Caco-2 (cell line): ENCODE data around the gene ACOT11. TPM values are rescaled to one million over a fixed set of nuclear protein-coding genes. Genes with fewer than 3 reads are reported as not detected.
"Not testable (repeated sequence)": the region's sequence is repeated elsewhere in the genome, so short reads cannot be mapped to it uniquely, and the experiment has no call there.

Experiments used
- BruUV-seq: library from RNA; stranded (reverse); fragments of 400-500 nt; replicated peaks from 2 replicates; lab custom pipeline; 2021; lab: Mats Ljungman, UMichigan
- CTCF ChIA-PET: fragments of 300-600 bp; sonication (Branson Sonifier 250); formaldehyde crosslinking; loops from one replicate; lab custom pipeline; 2022; ENCODE audit warnings: antibody characterized with exemption; lab: Charles Lee
- POLR2A ChIA-PET: fragments of 300-600 bp; sonication (Branson Sonifier 250); formaldehyde crosslinking; loops from one replicate; lab custom pipeline; 2022; ENCODE audit warnings: antibody characterized with exemption; lab: Charles Lee
- DNase-seq, 2 experiments: peaks; one replicate each; pipeline versions ENCODE4 v3.0.0 to v3.0.0-alpha.2; 2020 to 2022
- H3K27me3 ChIP-seq: replicated peaks from 2 replicates; pipeline ENCODE4 v1.6.0; 2011; ENCODE audit warnings: low read length; ENCODE audit not compliant: control insufficient read depth, insufficient read depth
- H3K36me3 ChIP-seq: 2 replicates; pipeline ENCODE4 v1.5.1; 2011; ENCODE audit warnings: low read length; ENCODE audit not compliant: control insufficient read depth, insufficient read depth
- H3K4me1 ChIP-seq: fragments of 250-450 bp; sonication (Bioruptor Pico); 2 replicates; pipeline ENCODE4 v1.5.1; 2020; ENCODE audit warnings: mild to moderate bottlenecking
- H3K4me3 ChIP-seq: 2 replicates; pipeline ENCODE4 v1.5.1; 2011; ENCODE audit warnings: low read depth, mild to moderate bottlenecking, control low read depth, low read length
- H3K9me3 ChIP-seq: fragments of 250-450 bp; sonication (Bioruptor Pico); 2 replicates; pipeline ENCODE4 v1.5.1; 2020; ENCODE audit warnings: mild to moderate bottlenecking, moderate library complexity
- H3K27ac Mint-ChIP-seq: one replicate; pipeline ENCODE4 v1.8.0; 2022; ENCODE audit warnings: mixed read lengths; ENCODE audit not compliant: unreplicated experiment
- H3K27me3 Mint-ChIP-seq: one replicate; pipeline ENCODE4 v1.8.0; 2022; ENCODE audit warnings: mixed read lengths; ENCODE audit not compliant: insufficient read depth, unreplicated experiment
- H3K36me3 Mint-ChIP-seq: one replicate; pipeline ENCODE4 v1.8.0; 2022; ENCODE audit warnings: mild to moderate bottlenecking, mixed read lengths; ENCODE audit not compliant: insufficient read depth, unreplicated experiment
- H3K4me1 Mint-ChIP-seq: one replicate; pipeline ENCODE4 v1.8.0; 2022; ENCODE audit warnings: low read depth, mixed read lengths; ENCODE audit not compliant: unreplicated experiment
- H3K4me3 Mint-ChIP-seq: one replicate; pipeline ENCODE4 v1.8.0; 2022; ENCODE audit warnings: mild to moderate bottlenecking, moderate library complexity, mixed read lengths; ENCODE audit not compliant: unreplicated experiment
- H3K9me3 Mint-ChIP-seq: one replicate; pipeline ENCODE4 v1.8.0; 2022; ENCODE audit warnings: mixed read lengths; ENCODE audit not compliant: unreplicated experiment
- intact Hi-C: fragments of 100-400 bp; cut with micrococcal nuclease; formaldehyde crosslinking; loops from one replicate; pipeline ENCODE4 v1.10.0; 2022; ENCODE audit not compliant: unreplicated experiment
- total RNA-seq: library from RNA; stranded (reverse); gene quantifications from 2 replicates; pipeline ENCODE4 v1.2.3, GENCODE V29; 2022
- TF ChIP-seq, protein P1 (sequence below), 2 experiments: fragments of 200-600 bp in 1 of 2; IDR thresholded peaks; 1 replicate in 1 of 2; 2 replicates in 1 of 2; pipeline versions ENCODE4 v1.5.1 to v1.8.0; 2011 to 2022; ENCODE audit warnings: antibody characterized with exemption in 1 of 2, control low read depth in 1 of 2, inconsistent platforms in 1 of 2, low read depth in 1 of 2, low read length in 1 of 2, mild to moderate bottlenecking in 1 of 2, moderate library complexity in 1 of 2; ENCODE audit not compliant: insufficient read depth in 1 of 2, severe bottlenecking in 1 of 2, unreplicated experiment in 1 of 2

The ACOT11 gene
- total RNA-seq, 1 experiment from 2014 or later: 4.1 TPM

DNA sequence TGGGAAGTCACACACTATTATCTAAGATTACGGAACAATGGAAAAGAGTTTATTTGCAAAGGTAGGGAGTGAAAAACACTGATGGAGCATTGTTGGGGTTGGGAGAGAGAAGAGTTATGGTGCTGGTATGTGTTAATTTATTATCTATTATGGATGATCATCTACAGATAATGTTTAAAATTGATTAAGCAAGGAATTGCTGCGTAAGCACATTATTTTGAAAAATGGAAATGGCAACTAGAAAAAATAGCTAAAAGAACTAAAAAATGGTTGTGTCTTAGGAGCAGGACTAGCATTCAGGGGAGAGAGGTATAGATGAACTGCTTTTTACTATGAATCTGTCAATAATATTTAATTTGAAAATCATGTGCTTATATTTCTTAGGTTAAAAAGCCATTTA, 16.0 kb upstream of the ACOT11 start:
- no peaks in the 10 kb centered on the region for H3K9me3 ChIP-seq
- DNase-seq: no peak
- Mint-ChIP-seq H3K36me3 (no peaks in the 10 kb centered on the region), H3K4me1 (no peaks in the 10 kb centered on the region), H3K4me3 (no peak overlapping the region), H3K27ac (no peak overlapping the region), H3K9me3 (no peaks in the 10 kb centered on the region), H3K27me3 (no peaks in the 10 kb centered on the region)
- no peaks in the 10 kb centered on the region for H3K36me3 ChIP-seq
- H3K4me1 ChIP-seq: no peaks in the 10 kb centered on the region
- TF ChIP-seq, protein P1, sequence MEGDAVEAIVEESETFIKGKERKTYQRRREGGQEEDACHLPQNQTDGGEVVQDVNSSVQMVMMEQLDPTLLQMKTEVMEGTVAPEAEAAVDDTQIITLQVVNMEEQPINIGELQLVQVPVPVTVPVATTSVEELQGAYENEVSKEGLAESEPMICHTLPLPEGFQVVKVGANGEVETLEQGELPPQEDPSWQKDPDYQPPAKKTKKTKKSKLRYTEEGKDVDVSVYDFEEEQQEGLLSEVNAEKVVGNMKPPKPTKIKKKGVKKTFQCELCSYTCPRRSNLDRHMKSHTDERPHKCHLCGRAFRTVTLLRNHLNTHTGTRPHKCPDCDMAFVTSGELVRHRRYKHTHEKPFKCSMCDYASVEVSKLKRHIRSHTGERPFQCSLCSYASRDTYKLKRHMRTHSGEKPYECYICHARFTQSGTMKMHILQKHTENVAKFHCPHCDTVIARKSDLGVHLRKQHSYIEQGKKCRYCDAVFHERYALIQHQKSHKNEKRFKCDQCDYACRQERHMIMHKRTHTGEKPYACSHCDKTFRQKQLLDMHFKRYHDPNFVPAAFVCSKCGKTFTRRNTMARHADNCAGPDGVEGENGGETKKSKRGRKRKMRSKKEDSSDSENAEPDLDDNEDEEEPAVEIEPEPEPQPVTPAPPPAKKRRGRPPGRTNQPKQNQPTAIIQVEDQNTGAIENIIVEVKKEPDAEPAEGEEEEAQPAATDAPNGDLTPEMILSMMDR (IDR thresholded peaks at IDR 0.05; ENCODE audit: insufficient read depth in 1 of 2, low read depth in 1 of 2, low read length in 1 of 2, severe bottlenecking in 1 of 2, unreplicated experiment in 1 of 2): no peak
- no peaks in the 10 kb centered on the region for H3K27me3 ChIP-seq
- ChIA-PET CTCF (no interaction called here), POLR2A (no interaction called here)
- no peak overlapping the region for H3K4me3 ChIP-seq
- no TSS peak for BruUV-seq
- intact Hi-C loops: no loop called here

DNA sequence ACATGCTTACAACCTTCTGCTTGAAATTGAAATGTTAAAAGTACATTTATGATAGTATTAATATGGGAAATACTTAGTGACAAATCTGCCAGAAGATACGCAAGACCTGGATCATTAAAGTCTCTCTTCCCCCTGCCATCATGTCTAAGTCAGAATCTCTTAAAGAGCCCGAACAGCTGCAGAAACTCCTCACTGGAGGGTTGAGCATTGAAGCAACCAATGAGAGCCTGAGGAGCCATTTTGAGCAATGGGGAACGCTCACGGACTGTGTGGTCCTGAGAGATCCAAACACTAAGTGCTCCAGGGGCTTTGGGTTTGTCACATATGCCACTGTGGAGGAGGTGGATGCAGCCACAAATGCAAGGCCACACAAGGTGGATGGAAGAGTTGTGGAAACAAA, 11.4 kb upstream of the ACOT11 start:
- H3K9me3 Mint-ChIP-seq, CTCF ChIA-PET, DNase-seq, H3K36me3 ChIP-seq, H3K4me1 ChIP-seq, H3K27me3 Mint-ChIP-seq, H3K27ac Mint-ChIP-seq, H3K4me3 ChIP-seq, H3K36me3 Mint-ChIP-seq, H3K4me3 Mint-ChIP-seq, H3K4me1 Mint-ChIP-seq, H3K27me3 ChIP-seq, POLR2A ChIA-PET, BruUV-seq, H3K9me3 ChIP-seq, intact Hi-C loops: not testable (repeated sequence)

DNA sequence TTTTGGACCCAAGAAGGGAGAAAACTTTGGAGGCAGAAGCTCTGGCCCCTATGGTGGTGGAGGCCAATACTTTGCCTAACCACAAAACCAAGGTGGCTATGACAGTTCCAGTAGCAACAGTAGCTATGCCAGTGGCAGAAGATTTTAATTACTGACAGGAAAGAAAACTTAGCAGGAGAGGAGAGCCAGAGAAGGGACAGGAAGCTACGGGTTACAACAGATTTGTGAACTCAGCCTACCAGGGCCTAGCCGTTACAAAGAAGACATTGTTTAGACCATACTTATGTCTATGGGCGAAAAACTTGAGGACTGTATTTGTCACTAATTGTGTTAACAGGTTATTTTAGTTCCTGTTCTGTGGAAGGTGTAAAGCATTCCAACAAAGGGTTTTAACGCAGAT, 10.4 kb upstream of the ACOT11 start:
- H3K27ac Mint-ChIP-seq: no peak overlapping the region
- H3K27me3 Mint-ChIP-seq: no peaks in the 10 kb centered on the region
- Histone ChIP-seq H3K4me3 (no peak overlapping the region), H3K36me3 (no peaks in the 10 kb centered on the region), H3K4me1 (no peaks in the 10 kb centered on the region; the same call in 1 of the 2 replicates), H3K9me3 (no peaks in the 10 kb centered on the region), H3K27me3 (no peaks in the 10 kb centered on the region)
- no peak overlapping the region for H3K4me3 Mint-ChIP-seq
- no peak for DNase-seq
- no TSS peak for BruUV-seq
- ChIA-PET POLR2A (no interaction called here), CTCF (interaction anchor here (0.6 kb wide), 1 partner anchor 231 kb away, joined by 4 read pairs; no protein-coding TSS in a partner anchor)
- peaks cover under 1% of the 10 kb centered on the region for H3K4me1 Mint-ChIP-seq
- intact Hi-C loops: no loop called here
- no peaks in the 10 kb centered on the region for H3K9me3 Mint-ChIP-seq
- H3K36me3 Mint-ChIP-seq: no peaks in the 10 kb centered on the region
- TF ChIP-seq, protein P1 (IDR thresholded peaks at IDR 0.05; ENCODE audit: insufficient read depth in 1 of 2, low read depth in 1 of 2, low read length in 1 of 2, severe bottlenecking in 1 of 2, unreplicated experiment in 1 of 2): no peak

DNA sequence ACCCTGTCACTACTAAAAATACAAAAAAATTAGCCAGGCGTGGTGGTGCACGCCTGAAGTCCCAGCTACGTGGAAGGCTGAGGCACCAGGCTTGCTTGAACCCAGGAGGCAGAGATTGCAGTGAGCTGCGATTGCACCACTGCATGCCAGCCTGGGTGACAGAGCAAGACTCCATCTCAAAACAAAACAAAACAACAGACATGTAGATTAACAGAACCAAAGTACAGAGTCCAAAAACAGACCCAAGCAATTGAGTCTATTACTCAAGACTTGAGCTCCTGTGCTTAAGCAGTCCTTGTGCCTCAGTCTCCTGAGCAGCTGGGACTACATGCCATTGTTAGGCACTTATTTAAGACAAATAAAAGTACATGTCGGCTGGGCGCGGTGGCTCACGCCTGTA, 9.5 kb upstream of the ACOT11 start:
- TF ChIP-seq, protein P1 (IDR thresholded peaks at IDR 0.05; ENCODE audit: insufficient read depth in 1 of 2, low read depth in 1 of 2, low read length in 1 of 2, severe bottlenecking in 1 of 2, unreplicated experiment in 1 of 2): no peak
- no peak overlapping the region for H3K27ac Mint-ChIP-seq
- no peaks in the 10 kb centered on the region for H3K36me3 Mint-ChIP-seq
- no peak overlapping the region for H3K4me3 Mint-ChIP-seq
- DNase-seq: no peak
- Histone ChIP-seq H3K36me3 (no peaks in the 10 kb centered on the region), H3K9me3 (no peaks in the 10 kb centered on the region), H3K27me3 (no peaks in the 10 kb centered on the region), H3K4me3 (no peak overlapping the region), H3K4me1 (no peaks in the 10 kb centered on the region; the same call in 1 of the 2 replicates)
- ChIA-PET POLR2A (no interaction called here), CTCF (no interaction called here)
- intact Hi-C loops: no loop called here
- no TSS peak for BruUV-seq
- no peaks in the 10 kb centered on the region for H3K27me3 Mint-ChIP-seq
- H3K4me1 Mint-ChIP-seq: peaks cover 9% of the 10 kb centered on the region
- H3K9me3 Mint-ChIP-seq: no peaks in the 10 kb centered on the region
